Neural progenitor cell (in vitro differentiated cells): ENCODE measurements around the gene NRM.

Source experiments
- CTCF ChIP-seq: fragments of 200-600 bp; sonication (generic); IDR thresholded peaks from 2 replicates; pipeline ENCODE4 v1.5.1; 2017; ENCODE audit warnings: antibody characterized with exemption, mild to moderate bottlenecking
- EZH2 ChIP-seq: fragments of 200-600 bp; sonication (generic); IDR thresholded peaks from 2 replicates; pipeline ENCODE4 v1.6.1; 2017; ENCODE audit warnings: antibody characterized with exemption, mild to moderate bottlenecking, moderate library complexity
- EZH2phosphoT487 ChIP-seq: fragments of 200-600 bp; sonication (generic); IDR thresholded peaks from 2 replicates; pipeline ENCODE4 v1.6.1; 2017; ENCODE audit warnings: antibody characterized with exemption

DNA sequence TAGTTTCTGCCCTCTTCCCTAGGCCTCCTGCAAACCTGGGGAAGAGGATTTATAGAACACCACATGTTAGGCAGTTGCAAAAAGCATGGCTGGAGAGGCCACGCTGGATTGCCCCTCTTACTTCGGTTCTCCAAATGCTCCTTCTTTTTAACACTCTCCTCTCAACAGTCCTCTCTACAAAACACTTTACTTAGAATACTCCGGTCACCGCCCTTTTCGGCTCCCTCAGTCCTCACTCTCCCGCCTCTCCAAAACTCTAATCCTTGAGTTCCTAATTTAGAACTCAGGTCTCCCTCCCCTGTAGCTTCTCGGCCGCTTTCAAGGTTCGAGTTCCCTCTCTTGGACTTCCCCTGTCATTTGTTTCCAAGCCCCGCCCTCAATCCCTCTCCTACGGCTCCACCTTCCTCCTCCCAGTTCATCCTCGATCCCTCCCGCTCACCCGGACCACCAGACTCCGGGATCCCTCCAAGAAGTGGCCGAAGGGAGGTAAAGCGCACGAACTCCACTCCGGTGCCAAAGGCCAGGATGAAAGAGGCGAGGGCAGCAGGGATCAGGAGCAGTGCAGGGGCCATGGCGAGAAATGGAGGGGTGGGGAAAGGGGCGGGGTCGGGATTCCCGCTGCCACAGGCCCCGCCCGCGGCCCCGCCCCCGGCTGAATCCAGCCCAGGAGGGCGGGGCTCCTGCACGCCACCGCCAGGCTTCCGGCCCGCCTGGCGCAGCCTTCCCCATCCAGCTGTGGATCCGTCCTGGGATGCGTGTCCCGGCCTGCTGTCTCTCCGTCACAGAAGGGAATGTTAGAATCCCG lies at the start of gene NRM:
- no peak for TF ChIP-seq CTCF
- no peak for TF ChIP-seq EZH2
- no peak for TF ChIP-seq EZH2phosphoT487
